SH-SY5Y (cell line): ENCODE measurements around the gene ITPRID1.

Source experiments
- GATA2 ChIP-seq: IDR thresholded peaks from 2 replicates; pipeline ENCODE4 v1.6.1; 2011; ENCODE audit warnings: mild to moderate bottlenecking, low read depth, low read length
- GATA3 ChIP-seq: IDR thresholded peaks from 2 replicates; pipeline ENCODE4 v1.6.1; 2011; ENCODE audit warnings: low read depth, mild to moderate bottlenecking, low read length, moderate library complexity

- TF ChIP-seq GATA3 (no peak), GATA2 (no peak)
These were observed 4.9 kb downstream of the ITPRID1 start for GRCh38 chr7:31518766-31519165.
